Colonic mucosa (tissue), 4 donors: ENCODE measurements around the gene DDR2. TPM values are rescaled to one million over a fixed set of nuclear protein-coding genes. Genes with fewer than 3 reads are reported as not detected.

Source experiments
- DNase-seq: peaks from one replicate; pipeline ENCODE4 v3.0.0-alpha.2; 2020
- H3K27ac ChIP-seq: fragments of 200-600 bp; one replicate; pipeline ENCODE4 v1.8.0; 2021
- H3K27me3 ChIP-seq: fragments of 200-600 bp; one replicate; pipeline ENCODE4 v1.8.0; 2021
- H3K36me3 ChIP-seq: fragments of 200-600 bp; one replicate; pipeline ENCODE4 v1.8.0; 2021
- H3K4me1 ChIP-seq: fragments of 200-600 bp; one replicate; pipeline ENCODE4 v1.8.0; 2021; ENCODE audit warnings: mild to moderate bottlenecking
- H3K4me3 ChIP-seq: fragments of 200-600 bp; one replicate; pipeline ENCODE4 v1.8.0; 2021
- H3K9ac ChIP-seq, 2 donors: one replicate each; pipeline ENCODE4 v1.7.0; 2013; ENCODE audit warnings: control low read depth in 2 of 2, low read depth in 2 of 2, low read length in 2 of 2
- H3K9me3 ChIP-seq: fragments of 200-600 bp; one replicate; pipeline ENCODE4 v1.8.0; 2021
- intact Hi-C: fragments of 100-400 bp; cut with DNase I; formaldehyde crosslinking; loops from one replicate; pipeline ENCODE4 v1.14.1; 2022
- total RNA-seq, 2 donors: library from RNA; stranded (reverse); fragmentation: NEBNext Ultra II Directional in 1 of 2; extraction: Animal tissue kit (Norgen Biotek cat#: 25700) in 1 of 2; gene quantifications; one replicate each; pipeline ENCODE4 v1.2.1, GENCODE V29; 2021
- TF ChIP-seq, protein P1 (sequence below): fragments of 200-600 bp; IDR thresholded peaks from one replicate; pipeline ENCODE4 v1.8.0; 2022; ENCODE audit warnings: antibody characterized with exemption, mild to moderate bottlenecking
- donor health status: healthy.
- donor health status: DM: no; HTN: no; CAD: no.
- donor health status: DM: no; HTN: no; CAD: no.

The DDR2 gene
- total RNA-seq, 2 donors from 2014 or later: 7.6 to 26.5 TPM

- Histone ChIP-seq H3K9ac (no peak overlapping the region), H3K36me3 (no peaks in the 10 kb centered on the region), H3K27ac (no peak overlapping the region), H3K27me3 (no peaks in the 10 kb centered on the region), H3K4me3 (no peak overlapping the region), H3K4me1 (no peaks in the 10 kb centered on the region), H3K9me3 (no peaks in the 10 kb centered on the region)
- intact Hi-C loops: no loop called here
- TF ChIP-seq, protein P1, sequence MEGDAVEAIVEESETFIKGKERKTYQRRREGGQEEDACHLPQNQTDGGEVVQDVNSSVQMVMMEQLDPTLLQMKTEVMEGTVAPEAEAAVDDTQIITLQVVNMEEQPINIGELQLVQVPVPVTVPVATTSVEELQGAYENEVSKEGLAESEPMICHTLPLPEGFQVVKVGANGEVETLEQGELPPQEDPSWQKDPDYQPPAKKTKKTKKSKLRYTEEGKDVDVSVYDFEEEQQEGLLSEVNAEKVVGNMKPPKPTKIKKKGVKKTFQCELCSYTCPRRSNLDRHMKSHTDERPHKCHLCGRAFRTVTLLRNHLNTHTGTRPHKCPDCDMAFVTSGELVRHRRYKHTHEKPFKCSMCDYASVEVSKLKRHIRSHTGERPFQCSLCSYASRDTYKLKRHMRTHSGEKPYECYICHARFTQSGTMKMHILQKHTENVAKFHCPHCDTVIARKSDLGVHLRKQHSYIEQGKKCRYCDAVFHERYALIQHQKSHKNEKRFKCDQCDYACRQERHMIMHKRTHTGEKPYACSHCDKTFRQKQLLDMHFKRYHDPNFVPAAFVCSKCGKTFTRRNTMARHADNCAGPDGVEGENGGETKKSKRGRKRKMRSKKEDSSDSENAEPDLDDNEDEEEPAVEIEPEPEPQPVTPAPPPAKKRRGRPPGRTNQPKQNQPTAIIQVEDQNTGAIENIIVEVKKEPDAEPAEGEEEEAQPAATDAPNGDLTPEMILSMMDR: no peak
- DNase-seq: no peak
Observed at GRCh38 chr1:162663086-162663485, 30.8 kb downstream of the DDR2 start.

DNA sequence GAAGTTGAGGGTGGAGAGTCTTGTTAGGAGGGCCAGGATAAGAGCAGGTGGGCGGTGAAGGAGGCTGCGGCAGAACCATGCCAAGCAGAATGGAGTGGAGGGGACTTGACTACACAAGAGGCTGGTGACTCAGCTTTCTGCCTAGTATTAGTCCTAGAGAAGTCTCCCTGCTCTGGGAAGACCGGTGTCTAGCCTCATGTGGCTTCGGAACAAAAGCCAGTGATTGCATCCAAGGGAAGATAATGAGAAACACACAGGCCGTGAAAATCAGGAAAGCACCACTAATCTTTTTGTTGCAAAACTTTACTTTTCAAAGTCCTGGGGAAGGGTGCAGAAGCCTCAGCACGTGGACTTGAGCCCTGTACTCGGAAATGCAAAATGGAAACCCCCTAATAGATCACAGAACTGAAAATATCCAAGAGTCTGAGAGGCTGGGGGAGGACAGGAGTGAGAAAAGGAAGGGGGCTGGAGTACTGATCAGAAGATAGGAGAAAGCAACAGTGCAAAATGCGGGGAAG lies 31.4 kb downstream of the DDR2 start:
- H3K9me3 ChIP-seq: no peaks in the 10 kb centered on the region
- no peaks in the 10 kb centered on the region for H3K36me3 ChIP-seq
- DNase-seq: no peak
- intact Hi-C loops: no loop called here
- no peaks in the 10 kb centered on the region for H3K4me1 ChIP-seq
- TF ChIP-seq, protein P1: no peak
- no peak overlapping the region for H3K9ac ChIP-seq
- H3K27me3 ChIP-seq: no peaks in the 10 kb centered on the region
- no peak overlapping the region for H3K4me3 ChIP-seq
- no peak overlapping the region for H3K27ac ChIP-seq

GRCh38 chr1:162666006-162666645 lies 33.9 kb downstream of the DDR2 start:
- no peak overlapping the region for H3K9ac ChIP-seq
- H3K27ac ChIP-seq: no peak overlapping the region
- H3K9me3 ChIP-seq: no peaks in the 10 kb centered on the region
- TF ChIP-seq, protein P1: no peak
- no peak for DNase-seq
- no peak overlapping the region for H3K4me3 ChIP-seq
- no peaks in the 10 kb centered on the region for H3K4me1 ChIP-seq
- no peaks in the 10 kb centered on the region for H3K27me3 ChIP-seq
- intact Hi-C loops: no loop called here
- H3K36me3 ChIP-seq: no peaks in the 10 kb centered on the region

GRCh38 chr1:162667381-162668080 lies 35.3 kb downstream of the DDR2 start:
- H3K36me3 ChIP-seq: no peaks in the 10 kb centered on the region
- no peak overlapping the region for H3K4me3 ChIP-seq
- H3K9me3 ChIP-seq: no peaks in the 10 kb centered on the region
- no peaks in the 10 kb centered on the region for H3K4me1 ChIP-seq
- H3K27me3 ChIP-seq: no peaks in the 10 kb centered on the region
- intact Hi-C loops: no loop called here
- TF ChIP-seq, protein P1: no peak
- H3K9ac ChIP-seq: no peak overlapping the region
- no peak for DNase-seq
- no peak overlapping the region for H3K27ac ChIP-seq

DNA sequence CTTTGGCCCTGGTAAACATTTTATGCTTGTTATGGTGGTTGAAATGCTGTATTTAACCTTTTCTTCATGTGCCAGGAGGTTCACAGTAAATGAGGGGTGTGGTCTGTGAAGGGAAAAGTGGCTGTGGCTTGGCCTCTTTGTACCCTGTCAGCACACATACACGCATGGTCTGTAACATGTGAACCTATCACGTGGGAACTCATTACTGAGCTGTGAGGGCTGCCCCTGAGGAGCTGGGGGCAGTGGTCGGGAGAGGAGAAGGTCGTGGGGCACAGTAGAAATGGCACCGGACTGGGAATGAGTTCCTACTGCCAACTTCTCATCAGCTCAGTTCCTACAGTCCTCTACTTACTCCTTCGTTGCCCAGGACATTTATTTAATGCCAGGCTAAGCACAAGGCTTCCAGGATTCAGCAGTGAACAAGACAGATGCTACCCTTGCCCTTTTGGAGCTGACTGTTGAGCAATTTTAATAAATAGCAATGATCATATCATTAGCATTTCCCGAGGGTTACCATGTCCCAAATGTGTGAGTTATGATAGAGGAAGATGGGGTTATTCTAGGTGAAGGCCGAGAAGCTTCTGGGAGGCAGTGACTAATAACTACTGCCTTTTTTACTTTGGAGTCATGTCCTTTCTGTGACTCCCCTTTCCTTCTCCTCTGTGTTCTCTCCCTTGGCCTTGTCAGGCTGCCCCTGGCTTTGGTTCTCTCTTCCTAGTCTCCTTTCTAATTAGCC lies 38.8 kb downstream of the DDR2 start:
- H3K9ac ChIP-seq: no peak overlapping the region
- H3K36me3 ChIP-seq: no peaks in the 10 kb centered on the region
- peak overlapping the region; percentile 17 for H3K27ac ChIP-seq
- H3K27me3 ChIP-seq: no peaks in the 10 kb centered on the region
- H3K4me1 ChIP-seq: no peaks in the 10 kb centered on the region
- H3K4me3 ChIP-seq: no peak overlapping the region
- no peak for DNase-seq
- intact Hi-C loops: no loop called here
- TF ChIP-seq, protein P1: no peak
- no peaks in the 10 kb centered on the region for H3K9me3 ChIP-seq
